Endodermal cell (in vitro differentiated cells): ENCODE measurements around the gene CXCL8. TPM values are rescaled to one million over a fixed set of nuclear protein-coding genes. Genes with fewer than 3 reads are reported as not detected.

Experiments
- DNase-seq: peaks from one replicate; pipeline ENCODE4 v3.0.0-alpha.2; 2017
- H3K27ac ChIP-seq: 2 replicates; pipeline ENCODE4 v1.5.1; 2013; ENCODE audit warnings: mild to moderate bottlenecking, low read depth, low read length, moderate library complexity
- H3K27me3 ChIP-seq: 2 replicates; pipeline ENCODE4 v1.6.1; 2013; ENCODE audit warnings: mild to moderate bottlenecking, low read length, moderate library complexity; ENCODE audit not compliant: insufficient read depth, control insufficient read depth, poor library complexity, severe bottlenecking
- H3K36me3 ChIP-seq: 2 replicates; pipeline ENCODE4 v1.7.0; 2013; ENCODE audit warnings: mild to moderate bottlenecking, low read length, moderate library complexity; ENCODE audit not compliant: control insufficient read depth, insufficient read depth
- H3K4me1 ChIP-seq: one replicate; pipeline ENCODE4 v1.7.0; 2013; ENCODE audit warnings: low read length; ENCODE audit not compliant: control insufficient read depth, insufficient read depth
- H3K4me3 ChIP-seq: 2 replicates; pipeline ENCODE4 v1.5.1; 2013; ENCODE audit warnings: mild to moderate bottlenecking, low read length, moderate library complexity
- H3K9ac ChIP-seq: 2 replicates; pipeline ENCODE4 v1.6.1; 2013; ENCODE audit warnings: mild to moderate bottlenecking, low read length, moderate library complexity; ENCODE audit not compliant: poor library complexity, severe bottlenecking; ENCODE audit errors: extremely low read depth
- H3K9me3 ChIP-seq: 2 replicates; pipeline ENCODE4 v1.6.1; 2013; ENCODE audit warnings: mild to moderate bottlenecking, low read length, moderate library complexity; ENCODE audit not compliant: control insufficient read depth
- H3K27ac Mint-ChIP-seq: 2 replicates; pipeline ENCODE4 v1.8.0; 2020; ENCODE audit warnings: mixed read lengths
- H3K27me3 Mint-ChIP-seq: 2 replicates; pipeline ENCODE4 v1.8.0; 2021; ENCODE audit warnings: mild to moderate bottlenecking, mixed read lengths; ENCODE audit not compliant: insufficient read depth
- H3K36me3 Mint-ChIP-seq: 2 replicates; pipeline ENCODE4 v1.8.0; 2020; ENCODE audit warnings: low read depth, mixed read lengths
- H3K4me1 Mint-ChIP-seq: 2 replicates; pipeline ENCODE4 v1.8.0; 2020; ENCODE audit warnings: mixed read lengths
- H3K4me3 Mint-ChIP-seq: 2 replicates; pipeline ENCODE4 v1.8.0; 2020; ENCODE audit warnings: mild to moderate bottlenecking, moderate library complexity, mixed read lengths
- H3K9me3 Mint-ChIP-seq: 2 replicates; pipeline ENCODE4 v1.8.0; 2020; ENCODE audit warnings: mild to moderate bottlenecking, mixed read lengths
- CTCF ChIP-seq: fragments of 200-600 bp; sonication (generic); conservative IDR thresholded peaks from 2 replicates; pipeline ENCODE4 v1.5.0; 2021; ENCODE audit warnings: antibody characterized with exemption, mild to moderate bottlenecking
- WGBS, 2 experiments: methylation state at CpG; one replicate each; pipeline versions ENCODE4 v1.1.5 to v1.1.7; 2013; ENCODE audit warnings: missing lambda C conversion rate in 2 of 2, mixed read lengths in 1 of 2; ENCODE audit not compliant: insufficient coverage in 1 of 2, insufficient read length in 1 of 2; 5-methylcytosine and 5-hydroxymethylcytosine counted together
- total RNA-seq, 2 donors: library from RNA; stranded (reverse); fragmentation: NEBNext Ultra II Directional in 1 of 2; extraction: Animal tissue kit (Norgen Biotek cat#: 25700) in 1 of 2; gene quantifications; 2 replicates in 1 of 2; 3 replicates in 1 of 2; pipeline ENCODE4 v1.2.1, GENCODE V29; 2021

CXCL8 gene
- total RNA-seq, 2 donors from 2014 or later: not detected

GRCh38 chr4:73731968-73732610 is 8.3 kb upstream of the CXCL8 start:
- no peaks in the 10 kb centered on the region for H3K27me3 ChIP-seq
- Mint-ChIP-seq H3K27me3 (no peaks in the 10 kb centered on the region), H3K4me3 (no peak overlapping the region), H3K9me3 (no peaks in the 10 kb centered on the region), H3K36me3 (no peaks in the 10 kb centered on the region), H3K4me1 (peaks cover 3% of the 10 kb centered on the region), H3K27ac (no peak overlapping the region)
- H3K9ac ChIP-seq: no peak overlapping the region
- 85 to 90% methylated on average over 4 to 8 of the region's 8 CpGs for WGBS, 2 experiments
- DNase-seq: no peak
- H3K4me3 ChIP-seq: no peak overlapping the region
- TF ChIP-seq CTCF: no peak
- no peaks in the 10 kb centered on the region for H3K9me3 ChIP-seq
- no peaks in the 10 kb centered on the region for H3K36me3 ChIP-seq
- no peaks in the 10 kb centered on the region for H3K4me1 ChIP-seq
- H3K27ac ChIP-seq: no peak overlapping the region

GRCh38 chr4:73732759-73733431 is 7.5 kb upstream of the CXCL8 start:
- no peaks in the 10 kb centered on the region for H3K36me3 Mint-ChIP-seq
- H3K9me3 Mint-ChIP-seq: no peaks in the 10 kb centered on the region
- no peak overlapping the region for H3K27ac Mint-ChIP-seq
- DNase-seq: no peak
- H3K9me3 ChIP-seq: no peaks in the 10 kb centered on the region
- no CpG with 5 or more reads among the region's 1 CpG for WGBS, 2 experiments
- no peak overlapping the region for H3K4me3 ChIP-seq
- no peak for TF ChIP-seq CTCF
- no peaks in the 10 kb centered on the region for H3K27me3 Mint-ChIP-seq
- no peak overlapping the region for H3K27ac ChIP-seq
- H3K4me1 ChIP-seq: no peaks in the 10 kb centered on the region
- no peaks in the 10 kb centered on the region for H3K27me3 ChIP-seq
- H3K4me1 Mint-ChIP-seq: peaks cover 3% of the 10 kb centered on the region
- no peak overlapping the region for H3K9ac ChIP-seq
- no peak overlapping the region for H3K4me3 Mint-ChIP-seq
- H3K36me3 ChIP-seq: no peaks in the 10 kb centered on the region

- Mint-ChIP-seq H3K27me3 (no peaks in the 10 kb centered on the region), H3K4me1 (peaks cover 3% of the 10 kb centered on the region), H3K27ac (no peak overlapping the region), H3K4me3 (no peak overlapping the region), H3K9me3 (no peaks in the 10 kb centered on the region), H3K36me3 (no peaks in the 10 kb centered on the region)
- no peak overlapping the region for H3K4me3 ChIP-seq
- 90 to 93% methylated on average over 2 of the region's 2 CpGs for WGBS, 2 experiments
- no peaks in the 10 kb centered on the region for H3K4me1 ChIP-seq
- H3K27ac ChIP-seq: no peak overlapping the region
- no peaks in the 10 kb centered on the region for H3K36me3 ChIP-seq
- no peaks in the 10 kb centered on the region for H3K9me3 ChIP-seq
- H3K27me3 ChIP-seq: no peaks in the 10 kb centered on the region
- H3K9ac ChIP-seq: no peak overlapping the region
- no peak for DNase-seq
- no peak for TF ChIP-seq CTCF
Measured at GRCh38 chr4:73734530-73735001, 5.8 kb upstream of the CXCL8 start.
